OCI-LY7 (cell line): ENCODE data around the gene CACNG3. TPM values are rescaled to one million over a fixed set of nuclear protein-coding genes. Genes with fewer than 3 reads are reported as not detected.
A peak's percentile ranks its signal among the peaks of the same experiment; 100 is the strongest.

Experiments used
- BruUV-seq: library from RNA; stranded (reverse); fragments of 400-500 nt; replicated peaks from 2 replicates; lab custom pipeline; 2021; lab: Mats Ljungman, UMichigan
- CTCF ChIA-PET: fragments of 300-600 bp; sonication (Branson Sonifier 250); formaldehyde crosslinking; loops from one replicate; lab custom pipeline; 2022; ENCODE audit warnings: antibody characterized with exemption; ENCODE audit not compliant: unreplicated experiment; lab: Charles Lee
- POLR2A ChIA-PET: fragments of 300-600 bp; sonication (Branson Sonifier 250); formaldehyde crosslinking; loops from one replicate; lab custom pipeline; 2022; ENCODE audit warnings: antibody characterized with exemption; lab: Charles Lee
- DNase-seq: peaks from one replicate; pipeline ENCODE4 v3.0.0-alpha.2; 2015; ENCODE audit warnings: low spot score
- H2AFZ ChIP-seq: fragments of 200-600 bp; sonication (generic), shearing (Covaris generic); 2 replicates; pipeline ENCODE4 v1.6.1; 2014; ENCODE audit warnings: mild to moderate bottlenecking, antibody characterized with exemption, low read length, moderate library complexity
- H3K27ac ChIP-seq: fragments of 200-600 bp; sonication (generic); 2 replicates; pipeline ENCODE4 v1.5.1; 2014; ENCODE audit warnings: mixed run types, low read depth, mild to moderate bottlenecking, moderate library complexity, low read length, inconsistent platforms; ENCODE audit not compliant: poor library complexity, severe bottlenecking
- H3K36me3 ChIP-seq: fragments of 200-600 bp; sonication (generic); 2 replicates; pipeline ENCODE4 v1.6.1; 2014; ENCODE audit warnings: mild to moderate bottlenecking, antibody characterized with exemption, low read length, moderate library complexity, mixed read lengths; ENCODE audit not compliant: insufficient read depth
- H3K4me1 ChIP-seq: fragments of 200-600 bp; sonication (generic); 2 replicates; pipeline ENCODE4 v1.5.1; 2014; ENCODE audit warnings: mild to moderate bottlenecking, low read length; ENCODE audit not compliant: insufficient read depth, poor library complexity, severe bottlenecking
- H3K4me2 ChIP-seq: fragments of 200-600 bp; sonication (generic); 2 replicates; pipeline ENCODE4 v1.6.1; 2014; ENCODE audit warnings: mild to moderate bottlenecking, low read length
- H3K4me3 ChIP-seq: fragments of 200-600 bp; sonication (generic); 2 replicates; pipeline ENCODE4 v1.5.1; 2014; ENCODE audit warnings: mild to moderate bottlenecking, low read depth, low read length; ENCODE audit not compliant: poor library complexity, severe bottlenecking
- H3K79me2 ChIP-seq: fragments of 200-600 bp; sonication (generic); 2 replicates; pipeline ENCODE4 v1.6.1; 2016; ENCODE audit warnings: low read depth, mild to moderate bottlenecking, low read length, moderate library complexity, mixed read lengths; ENCODE audit not compliant: insufficient read depth
- H3K9me2 ChIP-seq: fragments of 200-600 bp; sonication (generic); 2 replicates; pipeline ENCODE4 v1.6.1; 2016; ENCODE audit warnings: mild to moderate bottlenecking, low read length, mixed read lengths; ENCODE audit not compliant: insufficient read depth
- H3K9me3 ChIP-seq: fragments of 200-600 bp; sonication (generic); 2 replicates; pipeline ENCODE4 v1.6.1; 2014; ENCODE audit warnings: mild to moderate bottlenecking, mixed run types, low read length, mixed read lengths
- H4K20me1 ChIP-seq: fragments of 200-600 bp; sonication (generic); 2 replicates; pipeline ENCODE4 v1.6.1; 2014; ENCODE audit warnings: mild to moderate bottlenecking, antibody characterized with exemption, low read length, moderate library complexity, mixed read lengths; ENCODE audit not compliant: insufficient read depth
- CTCF ChIP-seq: fragments of 200-600 bp; sonication (generic); conservative IDR thresholded peaks from 2 replicates; pipeline ENCODE4 v1.5.1; 2014; ENCODE audit warnings: mild to moderate bottlenecking, antibody characterized with exemption, low read length, moderate library complexity, mixed read lengths
- EZH2phosphoT487 ChIP-seq: fragments of 200-600 bp; sonication (generic); IDR thresholded peaks from 2 replicates; pipeline ENCODE4 v1.6.1; 2018; ENCODE audit warnings: low read depth, borderline replicate concordance, mild to moderate bottlenecking, mixed run types, antibody characterized with exemption, low read length, moderate library complexity, mixed read lengths
- intact Hi-C: fragments of 100-400 bp; cut with micrococcal nuclease; formaldehyde crosslinking; loops from one replicate; pipeline ENCODE4 v1.10.0; 2022; ENCODE audit not compliant: unreplicated experiment
- total RNA-seq, 2 experiments: library from RNA; depleted of rRNA in 1 of 2; stranded (reverse); fragments of >200 nt in 1 of 2; shearing (Covaris generic) in 1 of 2; gene quantifications; 2 replicates each; pipeline ENCODE4 v1.2.3, GENCODE V29; 2014 to 2022

Gene CACNG3
- total RNA-seq, 2 experiments from 2014 or later: 0.06 TPM; not detected in 1

GRCh38 chr16:24309258-24310142, 53.4 kb downstream of the CACNG3 start:
- no peaks in the 10 kb centered on the region for H3K36me3 ChIP-seq
- ChIA-PET POLR2A (no interaction called here), CTCF (no interaction called here)
- no peaks in the 10 kb centered on the region for H3K4me1 ChIP-seq
- H3K9me2 ChIP-seq: no peaks in the 10 kb centered on the region
- H3K9me3 ChIP-seq: no peaks in the 10 kb centered on the region
- no peaks in the 10 kb centered on the region for H4K20me1 ChIP-seq
- DNase-seq: peak; percentile 4
- H3K27ac ChIP-seq: no peak overlapping the region
- no peak overlapping the region for H2AFZ ChIP-seq
- intact Hi-C loops: no loop called here
- H3K4me2 ChIP-seq: no peak overlapping the region
- no peak overlapping the region for H3K4me3 ChIP-seq
- BruUV-seq: no TSS peak
- H3K79me2 ChIP-seq: no peaks in the 10 kb centered on the region
- TF ChIP-seq EZH2phosphoT487 (no peak), CTCF (0 out of 2 replicates have a peak, but pooled peaks have one; percentile 28)

- BruUV-seq: no TSS peak
- Histone ChIP-seq H4K20me1 (no peaks in the 10 kb centered on the region), H3K9me3 (no peaks in the 10 kb centered on the region), H3K36me3 (no peaks in the 10 kb centered on the region), H3K9me2 (no peaks in the 10 kb centered on the region), H3K79me2 (no peaks in the 10 kb centered on the region), H3K4me2 (no peak overlapping the region), H3K4me3 (no peak overlapping the region), H3K4me1 (no peaks in the 10 kb centered on the region), H2AFZ (no peak overlapping the region), H3K27ac (no peak overlapping the region)
- POLR2A ChIA-PET: no interaction called here
- no peak for DNase-seq
- intact Hi-C loops: no loop called here
- TF ChIP-seq EZH2phosphoT487 (no peak), CTCF (no peak)
- CTCF ChIA-PET: no interaction called here
Observed at GRCh38 chr16:24315343-24315742, 59.2 kb downstream of the CACNG3 start.

- CTCF ChIA-PET: no interaction called here
- H4K20me1 ChIP-seq: no peaks in the 10 kb centered on the region
- TF ChIP-seq EZH2phosphoT487 (no peak), CTCF (peak; percentile 46)
Observed at GRCh38 chr16:24318680-24319079, 62.5 kb downstream of the CACNG3 start.

More at GRCh38 chr16:24318680-24319079, 62.5 kb downstream of the CACNG3 start:
- intact Hi-C loops: no loop called here
- BruUV-seq: no TSS peak
- H3K9me2 ChIP-seq: no peaks in the 10 kb centered on the region
- no peak overlapping the region for H3K27ac ChIP-seq
- H3K4me2 ChIP-seq: no peak overlapping the region
- no peaks in the 10 kb centered on the region for H3K4me1 ChIP-seq
- no peak overlapping the region for H2AFZ ChIP-seq
- H3K79me2 ChIP-seq: no peaks in the 10 kb centered on the region
- no peaks in the 10 kb centered on the region for H3K9me3 ChIP-seq
- POLR2A ChIA-PET: no interaction called here
- no peaks in the 10 kb centered on the region for H3K36me3 ChIP-seq
- H3K4me3 ChIP-seq: no peak overlapping the region
- no peak for DNase-seq
